ENCODE measurements around the gene TSPEAR. TPM values are rescaled to one million over a fixed set of nuclear protein-coding genes. Genes with fewer than 3 reads are reported as not detected.
"Not testable (repeated sequence)": the region's sequence is repeated elsewhere in the genome, so short reads cannot be mapped to it uniquely, and the experiment has no call there.

Gene TSPEAR
- total RNA-seq, 1 donor from 2014 or later = 4.1 TPM

GRCh38 chr21:44483288-44484237 lies 227.8 kb downstream of the TSPEAR start:
- DNase-seq = no peak

- no peak for DNase-seq
Observed at GRCh38 chr21:44482581-44483287, 228.6 kb downstream of the TSPEAR start.

- DNase-seq = no peak
Observed at GRCh38 chr21:44480200-44481053, 230.9 kb downstream of the TSPEAR start.

GRCh38 chr21:44479556-44480199 lies 231.7 kb downstream of the TSPEAR start:
- not testable (repeated sequence) for DNase-seq

- DNase-seq = no peak
Observed at GRCh38 chr21:44478801-44479167, 232.6 kb downstream of the TSPEAR start.

GRCh38 chr21:44478124-44478800 lies 233.1 kb downstream of the TSPEAR start:
- DNase-seq = no peak

GRCh38 chr21:44477712-44478111 lies 233.7 kb downstream of the TSPEAR start:
- no peak for DNase-seq

GRCh38 chr21:44477131-44477530 lies 234.2 kb downstream of the TSPEAR start:
- DNase-seq = no peak

- DNase-seq = no peak
Observed at GRCh38 chr21:44475266-44475845, 236.0 kb downstream of the TSPEAR start.

GRCh38 chr21:44473915-44474555 lies 237.3 kb downstream of the TSPEAR start:
- DNase-seq = no peak

- DNase-seq = peak; percentile 16
Observed at GRCh38 chr21:44471996-44472395, 239.4 kb downstream of the TSPEAR start.

- DNase-seq = no peak
Observed at GRCh38 chr21:44471341-44471740, 240.0 kb downstream of the TSPEAR start.

- DNase-seq = no peak
Observed at GRCh38 chr21:44467859-44468195, 243.5 kb downstream of the TSPEAR start.

- DNase-seq = no peak
Observed at GRCh38 chr21:44466996-44467858, 244.1 kb downstream of the TSPEAR start.

- DNase-seq = no peak
Observed at GRCh38 chr21:44466351-44466954, 244.9 kb downstream of the TSPEAR start.

GRCh38 chr21:44464351-44464750 lies 247.0 kb downstream of the TSPEAR start:
- no peak for DNase-seq

GRCh38 chr21:44463724-44464123 lies 247.6 kb downstream of the TSPEAR start:
- no peak for DNase-seq

GRCh38 chr21:44462834-44463200 lies 248.6 kb downstream of the TSPEAR start:
- DNase-seq = no peak
